Transverse colon (tissue), 4 donors: ENCODE measurements around the gene NLRP10. TPM values are rescaled to one million over a fixed set of nuclear protein-coding genes. Genes with fewer than 3 reads are reported as not detected.

Source experiments
- DNase-seq: peaks from one replicate; pipeline ENCODE4 v3.0.0-alpha.2; 2019
- H3K27ac ChIP-seq, 4 donors: fragments of 200-600 bp; sonication (generic); 2 replicates each; pipeline ENCODE4 v1.5.1; 2016 to 2018; ENCODE audit warnings: inconsistent platforms in 4 of 4
- H3K27me3 ChIP-seq: fragments of 200-600 bp; sonication (generic); 2 replicates; pipeline ENCODE4 v1.5.1; 2017; ENCODE audit warnings: inconsistent platforms
- H3K36me3 ChIP-seq, 4 donors: fragments of 200-600 bp; sonication (generic); 2 replicates each; pipeline ENCODE4 v1.5.1; 2017 to 2019; ENCODE audit warnings: inconsistent platforms in 4 of 4
- H3K4me1 ChIP-seq, 4 donors: fragments of 200-600 bp; sonication (generic); 2 replicates each; pipeline ENCODE4 v1.5.1; 2017 to 2020; ENCODE audit warnings: inconsistent platforms in 4 of 4
- H3K4me3 ChIP-seq, 4 donors: fragments of 200-600 bp; sonication (generic); 1 replicate in 1 of 4; 2 replicates in 3 of 4; pipeline versions ENCODE4 v1.5.1 to v1.6.1; 2017 to 2019; ENCODE audit warnings: inconsistent platforms in 4 of 4
- H3K9me3 ChIP-seq, 2 donors: fragments of 200-600 bp; sonication (generic); 2 replicates each; pipeline ENCODE4 v1.5.1; 2017 to 2019; ENCODE audit warnings: inconsistent platforms in 2 of 2
- EP300 ChIP-seq: sonication (generic); formaldehyde crosslinking; IDR thresholded peaks from one replicate; pipeline ENCODE4 v1.6.1; 2017; ENCODE audit warnings: antibody characterized with exemption, low read depth
- POLR2A ChIP-seq: fragments of 450-650 bp; IDR thresholded peaks from one replicate; pipeline ENCODE4 v1.6.1; 2016; ENCODE audit warnings: antibody characterized with exemption, mild to moderate bottlenecking, moderate library complexity
- POLR2AphosphoS5 ChIP-seq, 3 donors: sonication (generic); formaldehyde crosslinking; IDR thresholded peaks; one replicate each; pipeline ENCODE4 v1.6.1; 2016; ENCODE audit warnings: antibody characterized with exemption in 3 of 3
- WGBS, 2 donors: methylation state at CpG; one replicate each; pipeline ENCODE4 v1.1.5; 2018; ENCODE audit warnings: low coverage in 1 of 2; 5-methylcytosine and 5-hydroxymethylcytosine counted together
- in situ Hi-C, 4 donors: fragments of 200-750 bp; cut with MboI; loops; one replicate each; pipeline versions ENCODE4 v1.15.0 to v1.15.1; 2017; ENCODE audit warnings: low sequenced_read_pairs in 3 of 4, low pct_ligation_motif_present in 1 of 4, low pct_unique_long_range_greater_than_20kb in 1 of 4
- intact Hi-C: fragments of 100-400 bp; cut with DNase I; formaldehyde crosslinking; loops from one replicate; pipeline ENCODE4 v1.15.1; 2023; ENCODE audit warnings: low total_unique reads
- total RNA-seq, 4 donors: library from RNA; depleted of rRNA; stranded (reverse); fragments of >200 nt; gene quantifications; one replicate each; pipeline ENCODE4 v1.1.0, GENCODE V29; 2016
- TF ChIP-seq, protein P1 (sequence below), 5 experiments: fragments of 200-600 bp in 3 of 5; fragments of 450-650 bp in 2 of 5; sonication (generic) in 3 of 5; IDR thresholded peaks; 1 replicate in 2 of 5; 2 replicates in 3 of 5; pipeline ENCODE4 v1.5.1; 2016 to 2017; ENCODE audit warnings: antibody characterized with exemption in 5 of 5, inconsistent platforms in 3 of 5, mild to moderate bottlenecking in 2 of 5, moderate library complexity in 1 of 5

The NLRP10 gene
- total RNA-seq, 4 donors from 2014 or later, result not detected

DNA sequence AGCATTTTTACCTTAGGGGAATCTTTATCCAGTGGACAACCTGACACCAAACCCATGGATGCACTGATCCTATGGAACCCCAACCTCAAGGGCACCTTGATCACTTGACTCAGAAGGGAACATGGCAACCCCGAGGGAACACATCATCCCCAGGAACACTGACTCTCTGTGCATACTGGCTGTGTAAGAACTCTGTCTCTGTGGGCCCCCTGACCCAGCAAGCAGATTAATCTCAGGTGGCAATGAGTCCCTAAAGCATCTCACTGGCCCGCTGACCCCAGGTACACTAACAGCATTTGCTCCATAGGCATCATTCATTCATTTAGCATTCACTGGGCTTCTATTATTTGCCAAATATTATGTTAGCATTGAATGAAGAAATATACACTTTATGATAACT is 38.8 kb upstream of the NLRP10 start:
- Histone ChIP-seq H3K4me1 (no peaks in the 10 kb centered on the region), H3K9me3 (no peaks in the 10 kb centered on the region), H3K4me3 (no peak overlapping the region), H3K27ac (no peak overlapping the region), H3K27me3 (no peaks in the 10 kb centered on the region), H3K36me3 (peaks cover 0 to under 1% (median 0%) of the 10 kb centered on the region in 4 donors)
- in situ Hi-C loops, result loop anchor here in 3 of 4 donors (10.0 kb wide), 1 partner anchor 91 kb away; no protein-coding TSS in a partner anchor
- TF ChIP-seq POLR2A, result no peak
- no peak for TF ChIP-seq POLR2AphosphoS5 (IDR thresholded peaks at IDR 0.05)
- no peak for TF ChIP-seq EP300
- TF ChIP-seq, protein P1, sequence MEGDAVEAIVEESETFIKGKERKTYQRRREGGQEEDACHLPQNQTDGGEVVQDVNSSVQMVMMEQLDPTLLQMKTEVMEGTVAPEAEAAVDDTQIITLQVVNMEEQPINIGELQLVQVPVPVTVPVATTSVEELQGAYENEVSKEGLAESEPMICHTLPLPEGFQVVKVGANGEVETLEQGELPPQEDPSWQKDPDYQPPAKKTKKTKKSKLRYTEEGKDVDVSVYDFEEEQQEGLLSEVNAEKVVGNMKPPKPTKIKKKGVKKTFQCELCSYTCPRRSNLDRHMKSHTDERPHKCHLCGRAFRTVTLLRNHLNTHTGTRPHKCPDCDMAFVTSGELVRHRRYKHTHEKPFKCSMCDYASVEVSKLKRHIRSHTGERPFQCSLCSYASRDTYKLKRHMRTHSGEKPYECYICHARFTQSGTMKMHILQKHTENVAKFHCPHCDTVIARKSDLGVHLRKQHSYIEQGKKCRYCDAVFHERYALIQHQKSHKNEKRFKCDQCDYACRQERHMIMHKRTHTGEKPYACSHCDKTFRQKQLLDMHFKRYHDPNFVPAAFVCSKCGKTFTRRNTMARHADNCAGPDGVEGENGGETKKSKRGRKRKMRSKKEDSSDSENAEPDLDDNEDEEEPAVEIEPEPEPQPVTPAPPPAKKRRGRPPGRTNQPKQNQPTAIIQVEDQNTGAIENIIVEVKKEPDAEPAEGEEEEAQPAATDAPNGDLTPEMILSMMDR (IDR thresholded peaks at IDR 0.05), result no peak
- WGBS, 2 donors, result 87% methylated on average over 2 of the region's 2 CpGs; no CpG with 5 or more reads in 1 of the 2 donors
- intact Hi-C loops, result loop anchor here (5.0 kb wide), 1 partner anchor 93 kb away; no protein-coding TSS in a partner anchor
- no peak for DNase-seq

DNA sequence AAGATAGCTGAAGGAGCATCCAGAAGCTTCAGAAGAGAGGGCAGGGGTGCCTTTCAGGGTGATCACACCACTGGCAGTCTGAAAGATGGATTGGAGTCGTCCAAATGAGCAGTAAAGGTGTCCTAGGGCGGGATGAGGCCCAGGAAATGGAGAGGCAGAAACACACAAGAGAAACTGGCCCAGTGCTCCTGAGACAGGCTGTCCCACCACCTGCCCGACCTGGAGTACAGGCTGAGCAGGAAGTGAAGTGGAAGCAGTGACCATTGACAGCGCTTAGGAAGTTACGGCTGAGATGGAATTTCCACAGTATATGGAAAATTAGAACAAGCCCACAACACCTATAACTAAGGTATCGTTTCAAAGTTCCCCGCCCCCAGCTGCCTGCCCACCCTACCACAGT is 37.9 kb upstream of the NLRP10 start:
- no peak for DNase-seq
- H3K36me3 ChIP-seq, result peaks cover 0 to 8% (median 2%) of the 10 kb centered on the region in 4 donors
- H3K9me3 ChIP-seq, result no peaks in the 10 kb centered on the region
- intact Hi-C loops, result loop anchor here (5.0 kb wide), 1 partner anchor 94 kb away; no protein-coding TSS in a partner anchor
- H3K4me1 ChIP-seq, result no peaks in the 10 kb centered on the region
- no peaks in the 10 kb centered on the region for H3K27me3 ChIP-seq
- 70 to 77% methylated on average over 5 to 7 of the region's 7 CpGs for WGBS, 2 donors
- no peak overlapping the region for H3K27ac ChIP-seq
- in situ Hi-C loops, result loop anchor here in 3 of 4 donors (10.0 kb wide), 1 partner anchor 92 kb away; no protein-coding TSS in a partner anchor
- H3K4me3 ChIP-seq, result no peak overlapping the region
- TF ChIP-seq POLR2AphosphoS5 (IDR thresholded peaks at IDR 0.05), result no peak
- TF ChIP-seq POLR2A, result no peak
- TF ChIP-seq, protein P1 (IDR thresholded peaks at IDR 0.05), result no peak
- TF ChIP-seq EP300, result no peak

DNA sequence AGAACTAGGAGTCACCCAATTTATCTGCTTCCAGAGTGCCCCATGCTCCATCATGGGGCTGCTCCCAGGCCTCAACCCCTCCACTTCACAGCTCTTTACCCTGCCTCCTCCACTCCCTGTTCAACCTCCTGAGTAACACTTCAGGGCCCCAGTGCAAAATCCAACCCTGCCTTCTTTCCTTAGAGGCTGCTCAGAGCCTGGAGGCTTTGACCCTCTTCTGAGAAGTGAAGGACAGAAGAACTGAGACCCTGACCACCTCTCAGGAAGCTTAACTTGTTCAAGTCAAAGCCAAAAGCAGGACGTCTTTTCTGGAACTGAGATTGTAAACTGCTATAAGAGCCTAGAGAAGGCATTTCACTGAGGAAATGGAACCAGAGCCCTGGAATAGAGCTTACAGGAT is 37.4 kb upstream of the NLRP10 start:
- in situ Hi-C loops, result loop anchor here in 3 of 4 donors (10.0 kb wide), 1 partner anchor 92 kb away; no protein-coding TSS in a partner anchor
- TF ChIP-seq POLR2A (no peak), POLR2AphosphoS5 (IDR thresholded peaks at IDR 0.05) (no peak), EP300 (no peak)
- TF ChIP-seq, protein P1 (IDR thresholded peaks at IDR 0.05), result no peak

DNA sequence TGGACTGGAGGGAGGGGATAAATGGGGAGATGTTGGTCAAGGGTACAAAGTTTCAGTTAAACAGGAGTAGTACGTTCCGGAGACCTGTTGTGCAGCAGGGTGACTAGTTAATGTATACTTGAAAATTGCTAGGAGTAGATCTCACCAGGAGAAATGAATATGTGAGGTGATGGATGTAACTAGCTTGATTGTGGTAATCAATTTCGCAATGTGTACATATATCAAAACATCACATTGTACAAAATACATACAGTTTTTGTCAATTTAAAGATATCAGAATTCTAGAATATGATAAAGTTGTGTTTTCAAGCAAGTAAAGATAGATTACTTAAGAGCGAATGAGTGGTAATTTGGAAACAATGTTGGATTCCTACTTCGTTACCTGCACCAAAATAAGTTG is 35.1 kb upstream of the NLRP10 start:
- H3K4me3 ChIP-seq, result no peak overlapping the region
- in situ Hi-C loops (loop anchor here in 3 of 4 donors (10.0 kb wide), 1 partner anchor 94 kb away; no protein-coding TSS in a partner anchor), intact Hi-C loops (loop anchor here (5.0 kb wide), 1 partner anchor 97 kb away; no protein-coding TSS in a partner anchor)
- no peak overlapping the region for H3K27ac ChIP-seq
- no peaks in the 10 kb centered on the region for H3K27me3 ChIP-seq
- WGBS, 2 donors, result 74 to 80% methylated on average over 5 of the region's 5 CpGs
- no peak for TF ChIP-seq POLR2AphosphoS5 (IDR thresholded peaks at IDR 0.05)
- TF ChIP-seq, protein P1 (IDR thresholded peaks at IDR 0.05), result no peak
- no peak for TF ChIP-seq EP300
- no peak for TF ChIP-seq POLR2A
- H3K4me1 ChIP-seq, result no peaks in the 10 kb centered on the region
- H3K36me3 ChIP-seq, result peaks cover 0 to 36% (median 14%) of the 10 kb centered on the region in 4 donors
- no peak for DNase-seq
- H3K9me3 ChIP-seq, result no peaks in the 10 kb centered on the region

More for the DNA sequence above, 37.4 kb upstream of the NLRP10 start:
- no peak overlapping the region for H3K4me3 ChIP-seq
- H3K9me3 ChIP-seq, result no peaks in the 10 kb centered on the region
- WGBS, 2 donors, result 46% methylated on average over 1 of the region's 1 CpG; no CpG with 5 or more reads in 1 of the 2 donors
- intact Hi-C loops, result loop anchor here (5.0 kb wide), 1 partner anchor 95 kb away; no protein-coding TSS in a partner anchor
- DNase-seq, result no peak
- no peaks in the 10 kb centered on the region for H3K27me3 ChIP-seq
- H3K36me3 ChIP-seq, result peaks cover 0 to 13% (median 4%) of the 10 kb centered on the region in 4 donors
- H3K4me1 ChIP-seq, result no peaks in the 10 kb centered on the region
- H3K27ac ChIP-seq, result no peak overlapping the region
